Measurements from ENCODE around the gene GALNTL6.

The GALNTL6 gene

DNA sequence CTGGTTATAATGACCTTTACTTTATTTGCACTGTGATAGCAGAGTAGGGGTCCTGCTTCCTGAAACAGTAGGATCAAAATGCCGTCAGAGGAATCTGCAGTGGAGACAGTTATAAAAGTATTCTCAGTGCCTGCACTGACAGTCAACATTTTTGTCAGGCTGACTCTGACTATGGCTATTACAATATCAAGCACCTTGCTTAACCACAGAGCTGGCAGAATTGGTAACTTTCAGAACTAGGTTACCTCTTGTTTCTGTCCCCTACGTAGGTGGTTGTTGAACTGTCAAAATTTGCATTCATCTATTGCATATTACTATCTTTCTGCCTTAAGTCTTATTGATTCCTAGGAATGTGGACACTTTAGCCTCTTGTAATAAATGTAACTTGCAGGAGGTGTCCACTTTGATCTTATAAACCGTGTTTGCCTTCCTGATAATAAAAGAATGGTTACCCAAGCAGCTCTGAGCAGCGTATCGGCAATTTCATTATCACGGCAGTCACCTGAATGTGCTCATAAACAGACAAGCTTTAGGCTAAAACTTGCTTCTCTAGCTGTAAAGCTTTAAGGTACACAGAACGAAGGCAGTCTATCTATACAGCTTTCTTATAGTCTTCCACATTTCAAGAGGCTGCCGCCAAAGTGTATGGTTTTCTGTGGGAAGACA, 1002.4 kb downstream of the GALNTL6 start:
- no peaks in the 10 kb centered on the region for H3K9me3 Mint-ChIP-seq
- no peaks in the 10 kb centered on the region for H3K4me1 Mint-ChIP-seq
- no peaks in the 10 kb centered on the region for H3K36me3 Mint-ChIP-seq
- H3K27ac Mint-ChIP-seq, result no peak overlapping the region
- H3K4me3 Mint-ChIP-seq, result no peak overlapping the region
- H3K27me3 Mint-ChIP-seq, result peaks cover 3% of the 10 kb centered on the region

GRCh38 chr4:172818901-172819300, 1005.7 kb downstream of the GALNTL6 start:
- Mint-ChIP-seq H3K4me1 (no peaks in the 10 kb centered on the region), H3K36me3 (no peaks in the 10 kb centered on the region), H3K4me3 (no peak overlapping the region), H3K27me3 (peaks cover 6% of the 10 kb centered on the region), H3K9me3 (no peaks in the 10 kb centered on the region), H3K27ac (no peak overlapping the region)

DNA sequence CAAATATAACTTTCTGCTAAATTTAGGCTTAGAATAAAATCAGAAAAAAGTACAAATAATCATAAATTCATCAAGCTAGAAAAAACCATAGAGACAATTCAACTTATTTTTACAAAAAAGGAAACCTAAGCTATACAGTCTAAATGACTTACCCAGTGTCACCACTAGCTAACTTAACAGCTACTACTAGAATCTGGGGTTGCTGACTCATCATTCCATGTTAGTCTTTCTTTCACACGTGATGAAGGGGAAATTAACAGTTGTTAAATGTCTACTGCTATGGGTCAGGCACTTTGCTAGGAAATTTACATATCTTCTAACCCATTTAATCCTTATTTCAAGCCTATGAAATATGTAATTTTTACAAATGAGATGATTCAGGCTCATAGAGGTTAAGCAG, 1006.1 kb downstream of the GALNTL6 start:
- Mint-ChIP-seq H3K4me1 (no peaks in the 10 kb centered on the region), H3K9me3 (no peaks in the 10 kb centered on the region), H3K36me3 (no peaks in the 10 kb centered on the region), H3K27me3 (peaks cover 6% of the 10 kb centered on the region), H3K4me3 (no peak overlapping the region), H3K27ac (no peak overlapping the region)

GRCh38 chr4:172822331-172822730, 1009.1 kb downstream of the GALNTL6 start:
- peaks cover 6% of the 10 kb centered on the region for H3K27me3 Mint-ChIP-seq
- H3K27ac Mint-ChIP-seq, result no peak overlapping the region
- H3K4me3 Mint-ChIP-seq, result no peak overlapping the region
- H3K9me3 Mint-ChIP-seq, result no peaks in the 10 kb centered on the region
- H3K4me1 Mint-ChIP-seq, result no peaks in the 10 kb centered on the region
- H3K36me3 Mint-ChIP-seq, result no peaks in the 10 kb centered on the region

DNA sequence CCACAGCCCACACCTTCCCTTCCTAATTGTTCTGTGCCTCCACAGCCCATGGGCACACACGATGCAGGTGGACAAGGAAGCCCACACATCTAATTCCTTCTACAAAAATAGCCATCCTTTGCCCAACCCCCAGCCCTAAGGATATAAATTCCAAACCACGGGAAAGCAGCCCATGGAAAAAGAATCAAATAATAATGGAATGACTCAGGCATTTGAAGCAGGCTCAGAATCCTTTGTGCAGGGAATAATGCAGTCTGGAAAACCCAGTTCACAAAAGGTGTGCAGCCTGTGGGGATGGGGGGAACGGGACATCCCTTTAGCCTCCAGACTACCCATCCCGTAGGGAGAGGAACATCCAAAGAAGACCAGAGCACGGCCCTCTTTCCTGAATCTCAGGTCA, 1013.1 kb downstream of the GALNTL6 start:
- no peaks in the 10 kb centered on the region for H3K4me1 Mint-ChIP-seq
- H3K36me3 Mint-ChIP-seq, result no peaks in the 10 kb centered on the region
- no peak overlapping the region for H3K27ac Mint-ChIP-seq
- H3K27me3 Mint-ChIP-seq, result peaks cover 6% of the 10 kb centered on the region
- no peaks in the 10 kb centered on the region for H3K9me3 Mint-ChIP-seq
- no peak overlapping the region for H3K4me3 Mint-ChIP-seq

DNA sequence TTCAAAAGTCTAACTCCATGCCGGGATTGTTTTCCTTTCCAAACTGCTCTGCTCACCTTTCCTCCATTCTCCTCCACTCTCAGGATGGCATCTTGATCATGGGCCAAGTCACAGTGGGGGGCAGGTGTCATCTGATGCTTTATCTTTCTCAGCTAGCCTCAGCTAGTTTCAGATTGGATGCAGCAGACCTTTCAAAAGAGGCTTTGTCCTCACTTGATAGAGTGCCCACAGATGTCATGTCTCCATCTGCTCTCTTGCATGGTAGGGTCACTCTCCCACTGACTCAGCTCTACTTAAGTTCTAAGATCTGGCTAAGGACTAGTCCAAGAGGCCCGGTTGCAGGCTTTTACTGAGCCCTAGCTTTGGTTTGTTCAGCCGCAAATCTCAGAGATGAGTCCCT, 1013.7 kb downstream of the GALNTL6 start:
- no peaks in the 10 kb centered on the region for H3K9me3 Mint-ChIP-seq
- no peak overlapping the region for H3K4me3 Mint-ChIP-seq
- no peaks in the 10 kb centered on the region for H3K4me1 Mint-ChIP-seq
- no peaks in the 10 kb centered on the region for H3K36me3 Mint-ChIP-seq
- H3K27ac Mint-ChIP-seq, result no peak overlapping the region
- H3K27me3 Mint-ChIP-seq, result peaks cover 5% of the 10 kb centered on the region

DNA sequence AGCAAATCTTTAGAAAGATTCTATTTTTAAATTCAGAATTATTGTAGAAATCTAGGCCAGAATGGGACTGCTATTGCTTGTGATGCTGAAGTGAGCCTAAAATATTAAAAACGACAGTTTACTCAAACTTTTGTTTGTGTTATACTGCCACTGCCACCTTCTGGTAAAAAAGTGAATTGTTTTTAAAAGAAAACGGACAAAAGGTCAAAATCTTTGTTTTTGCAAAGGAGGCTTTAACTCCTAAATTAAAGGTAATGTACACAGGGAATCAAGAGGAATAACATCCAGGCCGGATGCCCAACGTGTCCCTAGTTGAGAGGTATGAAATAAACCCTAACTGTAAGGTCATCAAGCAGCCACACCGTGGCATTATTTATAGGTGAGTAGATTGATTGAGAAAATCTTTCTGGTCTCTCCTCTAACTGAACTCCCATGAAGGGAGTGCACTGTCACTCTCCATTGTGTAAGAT, 1017.1 kb downstream of the GALNTL6 start:
- H3K4me3 Mint-ChIP-seq, result no peak overlapping the region
- no peaks in the 10 kb centered on the region for H3K4me1 Mint-ChIP-seq
- H3K27me3 Mint-ChIP-seq, result peaks cover 2% of the 10 kb centered on the region
- no peaks in the 10 kb centered on the region for H3K9me3 Mint-ChIP-seq
- no peak overlapping the region for H3K27ac Mint-ChIP-seq
- H3K36me3 Mint-ChIP-seq, result no peaks in the 10 kb centered on the region

DNA sequence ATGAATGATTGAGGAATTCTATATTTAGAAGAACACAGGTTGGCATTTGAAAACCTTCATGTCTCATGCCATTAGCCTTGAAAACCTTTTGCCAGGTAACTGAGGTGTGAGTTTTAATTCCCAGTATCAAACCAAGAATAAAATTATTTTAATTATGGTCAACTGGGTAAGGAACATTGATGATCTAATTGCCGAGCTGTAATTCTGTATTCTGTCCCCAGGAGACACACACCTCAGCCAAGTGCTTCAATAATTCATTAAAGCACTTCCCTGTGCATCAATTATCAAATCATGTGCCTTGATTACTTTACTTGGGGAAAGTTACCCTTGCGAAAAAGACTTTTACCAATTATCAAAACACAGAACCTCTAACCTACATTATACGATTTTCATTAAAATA, 1023.5 kb downstream of the GALNTL6 start:
- no peaks in the 10 kb centered on the region for H3K9me3 Mint-ChIP-seq
- no peak overlapping the region for H3K27ac Mint-ChIP-seq
- H3K27me3 Mint-ChIP-seq, result no peaks in the 10 kb centered on the region
- no peaks in the 10 kb centered on the region for H3K36me3 Mint-ChIP-seq
- H3K4me1 Mint-ChIP-seq, result no peaks in the 10 kb centered on the region
- no peak overlapping the region for H3K4me3 Mint-ChIP-seq

- Mint-ChIP-seq H3K27me3 (peaks cover under 1% of the 10 kb centered on the region), H3K36me3 (no peaks in the 10 kb centered on the region), H3K27ac (no peak overlapping the region), H3K4me3 (no peak overlapping the region), H3K4me1 (no peaks in the 10 kb centered on the region), H3K9me3 (no peaks in the 10 kb centered on the region)
These were observed 1024.9 kb downstream of the GALNTL6 start for GRCh38 chr4:172838111-172838510.

GRCh38 chr4:172838943-172839342, 1025.7 kb downstream of the GALNTL6 start:
- H3K27ac Mint-ChIP-seq, result no peak overlapping the region
- H3K4me1 Mint-ChIP-seq, result no peaks in the 10 kb centered on the region
- no peaks in the 10 kb centered on the region for H3K36me3 Mint-ChIP-seq
- no peak overlapping the region for H3K4me3 Mint-ChIP-seq
- H3K9me3 Mint-ChIP-seq, result no peaks in the 10 kb centered on the region
- H3K27me3 Mint-ChIP-seq, result peaks cover 2% of the 10 kb centered on the region

DNA sequence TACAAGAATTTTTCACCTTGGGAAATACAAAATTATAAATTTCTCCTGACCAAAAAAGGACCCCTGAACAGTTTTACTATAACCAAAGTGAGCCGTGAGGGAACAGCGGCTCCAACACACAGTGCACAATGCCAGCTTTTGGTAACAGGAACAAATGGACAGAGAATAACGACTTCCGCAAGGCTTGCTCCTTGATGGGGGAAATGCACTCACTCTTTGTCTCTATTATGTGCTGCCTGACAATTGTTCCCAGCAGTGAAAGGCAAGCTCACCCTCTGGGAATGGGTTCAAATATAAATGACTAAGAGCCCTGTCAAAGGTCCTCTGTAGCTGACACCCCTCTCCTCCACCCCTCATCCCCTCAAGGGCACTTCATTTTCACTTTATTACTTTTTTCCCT, 1029.6 kb downstream of the GALNTL6 start:
- Mint-ChIP-seq H3K4me1 (no peaks in the 10 kb centered on the region), H3K27me3 (peaks cover 5% of the 10 kb centered on the region), H3K4me3 (no peak overlapping the region), H3K36me3 (no peaks in the 10 kb centered on the region), H3K9me3 (no peaks in the 10 kb centered on the region), H3K27ac (no peak overlapping the region)

DNA sequence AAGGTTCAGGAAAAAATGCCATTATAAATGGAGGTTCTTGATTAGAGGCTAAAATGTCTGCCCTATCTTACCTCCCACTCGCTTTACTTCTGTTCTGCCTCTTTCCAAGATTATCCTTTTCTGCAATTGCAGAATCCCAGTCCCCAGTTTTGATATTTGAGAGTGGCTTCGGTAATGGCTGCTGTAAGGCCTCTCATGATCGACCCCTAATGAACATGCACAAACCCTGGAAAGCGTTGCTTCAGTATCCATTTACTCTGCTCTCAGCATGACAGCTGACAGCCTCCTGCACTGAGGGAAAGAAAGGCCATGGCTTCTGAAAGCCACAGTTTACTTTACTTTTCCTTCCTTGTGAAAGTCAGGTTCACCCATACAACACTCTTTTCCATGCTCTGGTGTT, 1030.0 kb downstream of the GALNTL6 start:
- no peaks in the 10 kb centered on the region for H3K9me3 Mint-ChIP-seq
- no peaks in the 10 kb centered on the region for H3K4me1 Mint-ChIP-seq

GRCh38 chr4:172844556-172844955, 1031.4 kb downstream of the GALNTL6 start:
- Mint-ChIP-seq H3K4me1 (no peaks in the 10 kb centered on the region), H3K4me3 (no peak overlapping the region), H3K36me3 (no peaks in the 10 kb centered on the region), H3K27me3 (peaks cover 5% of the 10 kb centered on the region), H3K27ac (no peak overlapping the region), H3K9me3 (no peaks in the 10 kb centered on the region)

More for the DNA sequence above, 1030.0 kb downstream of the GALNTL6 start:
- peaks cover 5% of the 10 kb centered on the region for H3K27me3 Mint-ChIP-seq
- H3K27ac Mint-ChIP-seq, result no peak overlapping the region
- no peaks in the 10 kb centered on the region for H3K36me3 Mint-ChIP-seq
- H3K4me3 Mint-ChIP-seq, result no peak overlapping the region

DNA sequence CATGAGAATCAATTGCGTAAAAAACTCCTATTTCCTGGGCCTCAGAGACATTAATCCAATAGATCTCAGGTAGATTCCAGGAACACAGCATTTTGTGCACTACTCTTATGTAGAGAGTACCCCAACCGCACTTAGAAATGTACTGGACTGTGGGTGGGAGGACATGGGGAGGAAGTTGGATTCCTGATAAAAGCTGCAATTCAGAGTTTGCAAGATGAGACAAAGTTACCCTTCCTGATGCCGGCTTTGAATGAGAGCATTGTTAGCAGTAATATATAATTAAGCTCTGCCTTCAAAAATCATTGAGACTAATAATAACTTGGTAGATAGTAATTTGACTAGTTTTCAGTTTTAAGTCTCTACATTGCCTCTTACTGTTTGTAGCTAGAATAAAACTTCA, 1032.1 kb downstream of the GALNTL6 start:
- H3K4me3 Mint-ChIP-seq, result no peak overlapping the region
- no peaks in the 10 kb centered on the region for H3K36me3 Mint-ChIP-seq
- peaks cover 5% of the 10 kb centered on the region for H3K27me3 Mint-ChIP-seq
- no peak overlapping the region for H3K27ac Mint-ChIP-seq
- no peaks in the 10 kb centered on the region for H3K9me3 Mint-ChIP-seq
- no peaks in the 10 kb centered on the region for H3K4me1 Mint-ChIP-seq

DNA sequence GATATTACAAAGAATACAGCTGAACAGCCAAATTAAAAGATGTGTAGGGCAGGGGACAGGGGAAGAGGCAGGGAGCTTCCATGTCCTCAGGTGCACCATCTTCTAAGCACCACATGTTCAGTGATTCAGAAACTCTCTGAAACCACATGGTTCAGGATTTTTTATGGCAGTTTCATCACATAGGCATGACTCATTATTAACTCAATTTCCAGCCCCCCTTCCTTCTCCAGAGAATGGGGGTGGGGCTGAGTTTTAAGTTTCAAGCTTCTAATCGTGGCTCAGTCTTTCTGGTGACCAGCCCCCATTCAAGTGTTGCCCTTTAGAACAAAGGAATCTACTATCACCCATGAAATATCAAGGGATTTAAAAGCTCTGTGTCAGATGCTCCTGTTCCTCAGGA, 1037.6 kb downstream of the GALNTL6 start:
- peaks cover 4% of the 10 kb centered on the region for H3K27me3 Mint-ChIP-seq
- no peaks in the 10 kb centered on the region for H3K4me1 Mint-ChIP-seq
- no peak overlapping the region for H3K27ac Mint-ChIP-seq
- H3K36me3 Mint-ChIP-seq, result no peaks in the 10 kb centered on the region
- H3K4me3 Mint-ChIP-seq, result no peak overlapping the region
- no peaks in the 10 kb centered on the region for H3K9me3 Mint-ChIP-seq

DNA sequence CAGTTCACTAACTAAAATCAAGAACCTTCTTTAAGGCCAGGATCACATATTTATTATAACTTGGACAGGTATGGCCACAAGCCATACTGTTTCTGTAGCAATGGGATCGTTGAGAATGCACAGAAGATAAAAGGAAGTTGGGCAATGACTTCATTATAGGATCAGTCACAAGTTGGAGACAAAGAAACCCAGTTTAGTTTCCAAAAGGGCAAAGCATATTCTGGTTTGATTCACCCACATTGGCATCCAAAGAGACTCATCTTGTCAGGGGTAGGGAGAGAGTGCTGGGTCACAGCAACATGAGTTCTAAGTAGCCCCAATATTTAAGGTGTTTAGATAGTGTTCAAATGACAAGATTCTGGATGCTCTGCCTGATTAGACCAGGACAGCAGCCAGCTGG, 1038.3 kb downstream of the GALNTL6 start:
- H3K4me3 Mint-ChIP-seq, result no peak overlapping the region
- no peaks in the 10 kb centered on the region for H3K9me3 Mint-ChIP-seq
- no peak overlapping the region for H3K27ac Mint-ChIP-seq
- no peaks in the 10 kb centered on the region for H3K4me1 Mint-ChIP-seq
- H3K27me3 Mint-ChIP-seq, result peaks cover 4% of the 10 kb centered on the region
- no peaks in the 10 kb centered on the region for H3K36me3 Mint-ChIP-seq

- H3K4me3 Mint-ChIP-seq, result no peak overlapping the region
- H3K27ac Mint-ChIP-seq, result no peak overlapping the region
- H3K36me3 Mint-ChIP-seq, result no peaks in the 10 kb centered on the region
- no peaks in the 10 kb centered on the region for H3K9me3 Mint-ChIP-seq
- H3K4me1 Mint-ChIP-seq, result no peaks in the 10 kb centered on the region
- peaks cover 2% of the 10 kb centered on the region for H3K27me3 Mint-ChIP-seq
These were observed 1043.8 kb downstream of the GALNTL6 start for GRCh38 chr4:172857026-172857425.

Measured in activated naive CD4-positive, alpha-beta T cell treated with anti-CD3 and anti-CD28 coated beads, Interleukin-2, amount 50 U/mL, for 24 hours (primary cell).